Liver (tissue), 9 donors: ENCODE results near the gene SREBF1. TPM values are rescaled to one million over a fixed set of nuclear protein-coding genes. Genes with fewer than 3 reads are reported as not detected.

Source experiments
- DNase-seq: peaks from one replicate; pipeline ENCODE4 v3.0.0-alpha.2; 2017; ENCODE audit warnings: low spot score
- H3K27ac ChIP-seq, 2 donors: one replicate each; pipeline ENCODE4 v1.7.0; 2013; ENCODE audit warnings: inconsistent platforms in 2 of 2, low read length in 2 of 2, control low read depth in 1 of 2, low read depth in 1 of 2, mild to moderate bottlenecking in 1 of 2
- H3K27me3 ChIP-seq, 4 donors: one replicate each; pipeline versions ENCODE4 v1.6.1 to v1.7.0; 2013; ENCODE audit warnings: low read length in 3 of 4, inconsistent platforms in 1 of 4, mild to moderate bottlenecking in 1 of 4, moderate library complexity in 1 of 4; ENCODE audit not compliant: control insufficient read depth in 4 of 4, insufficient read depth in 4 of 4
- H3K36me3 ChIP-seq, 4 donors: one replicate each; pipeline versions ENCODE4 v1.6.1 to v1.7.0; 2013; ENCODE audit warnings: low read length in 3 of 4, mild to moderate bottlenecking in 3 of 4, low read depth in 1 of 4, moderate library complexity in 1 of 4; ENCODE audit not compliant: control insufficient read depth in 4 of 4, insufficient read depth in 3 of 4
- H3K4me1 ChIP-seq, 4 donors: one replicate each; pipeline versions ENCODE4 v1.6.1 to v1.7.0; 2013; ENCODE audit warnings: low read length in 3 of 4, mild to moderate bottlenecking in 3 of 4, moderate library complexity in 1 of 4; ENCODE audit not compliant: control insufficient read depth in 4 of 4, insufficient read depth in 4 of 4
- H3K4me3 ChIP-seq, 3 donors: one replicate each; pipeline versions ENCODE4 v1.6.1 to v1.7.0; 2013; ENCODE audit warnings: low read length in 3 of 3, control low read depth in 1 of 3, low read depth in 1 of 3, mild to moderate bottlenecking in 1 of 3
- H3K9ac ChIP-seq, 2 donors: one replicate each; pipeline ENCODE4 v1.7.0; 2013; ENCODE audit warnings: low read length in 2 of 2, mild to moderate bottlenecking in 2 of 2, moderate library complexity in 2 of 2, control low read depth in 1 of 2, low read depth in 1 of 2
- H3K9me3 ChIP-seq, 4 donors: one replicate each; pipeline versions ENCODE4 v1.6.1 to v1.7.0; 2013; ENCODE audit warnings: low read length in 3 of 4; ENCODE audit not compliant: control insufficient read depth in 4 of 4
- EGR1 ChIP-seq, 2 donors: IDR thresholded peaks; 2 replicates each; pipeline ENCODE4 v1.6.1; 2016 to 2018; ENCODE audit warnings: antibody characterized with exemption in 2 of 2, low read depth in 2 of 2
- FOXA1 ChIP-seq: IDR thresholded peaks from 2 replicates; pipeline ENCODE4 v1.6.1; 2016; ENCODE audit warnings: antibody characterized with exemption
- FOXA2 ChIP-seq: IDR thresholded peaks from 2 replicates; pipeline ENCODE4 v1.6.1; 2016; ENCODE audit warnings: antibody characterized with exemption
- GABPA ChIP-seq, 2 donors: IDR thresholded peaks in 1 of 2; conservative IDR thresholded peaks in 1 of 2; 2 replicates each; pipeline ENCODE4 v1.6.1; 2016; ENCODE audit warnings: antibody characterized with exemption in 2 of 2, mild to moderate bottlenecking in 1 of 2, moderate library complexity in 1 of 2
- HNF4G ChIP-seq: IDR thresholded peaks from 2 replicates; pipeline ENCODE4 v1.6.1; 2016; ENCODE audit warnings: antibody characterized with exemption
- JUND ChIP-seq, 2 donors: IDR thresholded peaks; 2 replicates each; pipeline ENCODE4 v1.6.1; 2016; ENCODE audit warnings: antibody characterized with exemption in 2 of 2
- NR2F2 ChIP-seq: IDR thresholded peaks from 2 replicates; pipeline ENCODE4 v1.6.1; 2016; ENCODE audit warnings: antibody characterized with exemption
- RXRA ChIP-seq, 2 donors: IDR thresholded peaks; 2 replicates each; pipeline ENCODE4 v1.6.1; 2017 to 2018; ENCODE audit warnings: antibody characterized with exemption in 2 of 2, mild to moderate bottlenecking in 1 of 2
- SP1 ChIP-seq: IDR thresholded peaks from 2 replicates; pipeline ENCODE4 v1.6.1; 2018; ENCODE audit warnings: antibody characterized with exemption, mild to moderate bottlenecking
- TAF1 ChIP-seq: conservative IDR thresholded peaks from 2 replicates; pipeline ENCODE4 v1.6.1; 2016; ENCODE audit warnings: antibody characterized with exemption, mild to moderate bottlenecking
- YY1 ChIP-seq: IDR thresholded peaks from 2 replicates; pipeline ENCODE4 v1.6.1; 2016; ENCODE audit warnings: antibody characterized with exemption, mild to moderate bottlenecking
- WGBS: extraction: QIAGEN DNeasy Blood & Tissue Kit; methylation state at CpG from one replicate; pipeline ENCODE4 v1.1.7; 2013; 5-methylcytosine and 5-hydroxymethylcytosine counted together
- polyA plus RNA-seq, 2 donors: library from polyadenylated mRNA; stranded (reverse) in 1 of 2; unstranded in 1 of 2; fragments of 200-250 nt in 1 of 2; fragments of >200 nt in 1 of 2; fragmentation: Nextera tagmentation in 1 of 2; extraction: Ambion mirVana in 1 of 2; gene quantifications; one replicate each; pipeline versions ENCODE4 v1.2.1 to v1.2.3, GENCODE V29; 2013 to 2015
- total RNA-seq, 2 donors: library from RNA; depleted of rRNA; stranded (reverse); fragments of >200 nt; gene quantifications; one replicate each; pipeline ENCODE4 v1.2.3, GENCODE V29; 2014
- TF ChIP-seq, protein P1 (sequence below): IDR thresholded peaks from 2 replicates; pipeline ENCODE4 v1.6.1; 2016; ENCODE audit warnings: antibody characterized with exemption, mild to moderate bottlenecking
- TF ChIP-seq, protein P2 (sequence below): IDR thresholded peaks from 2 replicates; pipeline ENCODE4 v1.6.1; 2016; ENCODE audit warnings: antibody characterized with exemption
- TF ChIP-seq, protein P3 (sequence below): IDR thresholded peaks from 2 replicates; pipeline ENCODE4 v1.6.1; 2016; ENCODE audit warnings: antibody characterized with exemption
- TF ChIP-seq, protein P4 (sequence below): fragments of 150-350 bp; IDR thresholded peaks from 2 replicates; pipeline ENCODE4 v1.5.1; 2017; ENCODE audit warnings: improper control_type of control experiment, low read depth, low read length; ENCODE audit not compliant: missing input control
- TF ChIP-seq, protein P5 (sequence below): IDR thresholded peaks from 2 replicates; pipeline ENCODE4 v1.6.1; 2016; ENCODE audit warnings: antibody characterized with exemption
- donor health status: healthy.
- donor health status: healthy.
- donor health status: healthy.
- donor health status: healthy.
- donor health status: healthy.

The SREBF1 gene
- total and polyA plus RNA-seq, 4 donors, result 66.8 to 133 (median 101) TPM

DNA sequence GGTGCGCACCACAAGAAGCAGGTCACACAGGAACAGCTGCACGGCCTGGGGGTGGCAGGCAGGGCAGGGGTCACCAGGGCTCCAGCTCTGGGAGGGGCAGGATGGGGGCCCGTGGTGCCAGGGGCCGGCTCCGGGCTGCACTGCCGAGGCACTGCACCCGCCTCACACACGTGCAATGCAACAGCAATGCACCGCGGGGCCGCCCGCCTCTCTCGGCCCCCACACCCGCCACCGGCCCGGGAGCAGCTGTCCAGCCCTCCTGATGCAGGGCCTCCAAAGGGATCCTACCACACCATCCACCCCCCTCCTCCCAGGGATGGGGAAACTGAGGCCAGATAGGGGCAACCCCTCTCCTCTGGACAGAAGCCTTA lies 23.1 kb downstream of the SREBF1 start:
- peaks cover 10 to 33% (median 25%) of the 10 kb centered on the region in 4 donors for H3K36me3 ChIP-seq
- TF ChIP-seq JUND (IDR thresholded peaks at IDR 0.05) (no peak), HNF4G (no peak), SP1 (no peak), EGR1 (IDR thresholded peaks at IDR 0.05; ENCODE audit: low read depth in 2 of 2) (no peak), TAF1 (no peak), RXRA (IDR thresholded peaks at IDR 0.05) (no peak), NR2F2 (no peak), YY1 (no peak), FOXA1 (no peak), GABPA (IDR thresholded peaks at IDR 0.05 in 1 of 2, conservative IDR thresholded peaks at IDR 0.05 in 1 of 2) (no peak), FOXA2 (no peak)
- TF ChIP-seq, protein P1, sequence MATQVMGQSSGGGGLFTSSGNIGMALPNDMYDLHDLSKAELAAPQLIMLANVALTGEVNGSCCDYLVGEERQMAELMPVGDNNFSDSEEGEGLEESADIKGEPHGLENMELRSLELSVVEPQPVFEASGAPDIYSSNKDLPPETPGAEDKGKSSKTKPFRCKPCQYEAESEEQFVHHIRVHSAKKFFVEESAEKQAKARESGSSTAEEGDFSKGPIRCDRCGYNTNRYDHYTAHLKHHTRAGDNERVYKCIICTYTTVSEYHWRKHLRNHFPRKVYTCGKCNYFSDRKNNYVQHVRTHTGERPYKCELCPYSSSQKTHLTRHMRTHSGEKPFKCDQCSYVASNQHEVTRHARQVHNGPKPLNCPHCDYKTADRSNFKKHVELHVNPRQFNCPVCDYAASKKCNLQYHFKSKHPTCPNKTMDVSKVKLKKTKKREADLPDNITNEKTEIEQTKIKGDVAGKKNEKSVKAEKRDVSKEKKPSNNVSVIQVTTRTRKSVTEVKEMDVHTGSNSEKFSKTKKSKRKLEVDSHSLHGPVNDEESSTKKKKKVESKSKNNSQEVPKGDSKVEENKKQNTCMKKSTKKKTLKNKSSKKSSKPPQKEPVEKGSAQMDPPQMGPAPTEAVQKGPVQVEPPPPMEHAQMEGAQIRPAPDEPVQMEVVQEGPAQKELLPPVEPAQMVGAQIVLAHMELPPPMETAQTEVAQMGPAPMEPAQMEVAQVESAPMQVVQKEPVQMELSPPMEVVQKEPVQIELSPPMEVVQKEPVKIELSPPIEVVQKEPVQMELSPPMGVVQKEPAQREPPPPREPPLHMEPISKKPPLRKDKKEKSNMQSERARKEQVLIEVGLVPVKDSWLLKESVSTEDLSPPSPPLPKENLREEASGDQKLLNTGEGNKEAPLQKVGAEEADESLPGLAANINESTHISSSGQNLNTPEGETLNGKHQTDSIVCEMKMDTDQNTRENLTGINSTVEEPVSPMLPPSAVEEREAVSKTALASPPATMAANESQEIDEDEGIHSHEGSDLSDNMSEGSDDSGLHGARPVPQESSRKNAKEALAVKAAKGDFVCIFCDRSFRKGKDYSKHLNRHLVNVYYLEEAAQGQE, result no peak
- TF ChIP-seq, protein P2, sequence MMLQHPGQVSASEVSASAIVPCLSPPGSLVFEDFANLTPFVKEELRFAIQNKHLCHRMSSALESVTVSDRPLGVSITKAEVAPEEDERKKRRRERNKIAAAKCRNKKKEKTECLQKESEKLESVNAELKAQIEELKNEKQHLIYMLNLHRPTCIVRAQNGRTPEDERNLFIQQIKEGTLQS, result no peak
- TF ChIP-seq, protein P3, sequence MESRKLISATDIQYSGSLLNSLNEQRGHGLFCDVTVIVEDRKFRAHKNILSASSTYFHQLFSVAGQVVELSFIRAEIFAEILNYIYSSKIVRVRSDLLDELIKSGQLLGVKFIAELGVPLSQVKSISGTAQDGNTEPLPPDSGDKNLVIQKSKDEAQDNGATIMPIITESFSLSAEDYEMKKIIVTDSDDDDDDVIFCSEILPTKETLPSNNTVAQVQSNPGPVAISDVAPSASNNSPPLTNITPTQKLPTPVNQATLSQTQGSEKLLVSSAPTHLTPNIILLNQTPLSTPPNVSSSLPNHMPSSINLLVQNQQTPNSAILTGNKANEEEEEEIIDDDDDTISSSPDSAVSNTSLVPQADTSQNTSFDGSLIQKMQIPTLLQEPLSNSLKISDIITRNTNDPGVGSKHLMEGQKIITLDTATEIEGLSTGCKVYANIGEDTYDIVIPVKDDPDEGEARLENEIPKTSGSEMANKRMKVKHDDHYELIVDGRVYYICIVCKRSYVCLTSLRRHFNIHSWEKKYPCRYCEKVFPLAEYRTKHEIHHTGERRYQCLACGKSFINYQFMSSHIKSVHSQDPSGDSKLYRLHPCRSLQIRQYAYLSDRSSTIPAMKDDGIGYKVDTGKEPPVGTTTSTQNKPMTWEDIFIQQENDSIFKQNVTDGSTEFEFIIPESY, result no peak
- TF ChIP-seq, protein P4, sequence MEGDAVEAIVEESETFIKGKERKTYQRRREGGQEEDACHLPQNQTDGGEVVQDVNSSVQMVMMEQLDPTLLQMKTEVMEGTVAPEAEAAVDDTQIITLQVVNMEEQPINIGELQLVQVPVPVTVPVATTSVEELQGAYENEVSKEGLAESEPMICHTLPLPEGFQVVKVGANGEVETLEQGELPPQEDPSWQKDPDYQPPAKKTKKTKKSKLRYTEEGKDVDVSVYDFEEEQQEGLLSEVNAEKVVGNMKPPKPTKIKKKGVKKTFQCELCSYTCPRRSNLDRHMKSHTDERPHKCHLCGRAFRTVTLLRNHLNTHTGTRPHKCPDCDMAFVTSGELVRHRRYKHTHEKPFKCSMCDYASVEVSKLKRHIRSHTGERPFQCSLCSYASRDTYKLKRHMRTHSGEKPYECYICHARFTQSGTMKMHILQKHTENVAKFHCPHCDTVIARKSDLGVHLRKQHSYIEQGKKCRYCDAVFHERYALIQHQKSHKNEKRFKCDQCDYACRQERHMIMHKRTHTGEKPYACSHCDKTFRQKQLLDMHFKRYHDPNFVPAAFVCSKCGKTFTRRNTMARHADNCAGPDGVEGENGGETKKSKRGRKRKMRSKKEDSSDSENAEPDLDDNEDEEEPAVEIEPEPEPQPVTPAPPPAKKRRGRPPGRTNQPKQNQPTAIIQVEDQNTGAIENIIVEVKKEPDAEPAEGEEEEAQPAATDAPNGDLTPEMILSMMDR, result no peak
- TF ChIP-seq, protein P5, sequence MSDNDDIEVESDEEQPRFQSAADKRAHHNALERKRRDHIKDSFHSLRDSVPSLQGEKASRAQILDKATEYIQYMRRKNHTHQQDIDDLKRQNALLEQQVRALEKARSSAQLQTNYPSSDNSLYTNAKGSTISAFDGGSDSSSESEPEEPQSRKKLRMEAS, result no peak
- H3K27me3 ChIP-seq, result no peaks in the 10 kb centered on the region
- whole genome bisulfite sequencing, result 76% methylated on average over 16 of the region's 16 CpGs
- DNase-seq, result no peak
- no peak overlapping the region for H3K9ac ChIP-seq
- H3K27ac ChIP-seq, result peak overlapping the region in 1 of 2 donors; percentile 52
- H3K4me3 ChIP-seq, result no peak overlapping the region
- no peaks in the 10 kb centered on the region for H3K9me3 ChIP-seq
- H3K4me1 ChIP-seq, result peaks cover 21 to 82% (median 49%) of the 10 kb centered on the region in 4 donors
